Gastrocnemius medialis (tissue), 4 donors: ENCODE measurements around the gene SIAH2.

ENCODE experiments used
- CTCF ChIP-seq, 5 experiments: fragments of 450-650 bp in 3 of 5; fragments of 200-600 bp in 2 of 5; sonication (generic) in 2 of 5; IDR thresholded peaks in 4 of 5; conservative IDR thresholded peaks in 1 of 5; 1 replicate in 4 of 5; 2 replicates in 1 of 5; pipeline ENCODE4 v1.5.1; 2016 to 2019; ENCODE audit warnings: antibody characterized with exemption in 5 of 5, mild to moderate bottlenecking in 3 of 5, moderate library complexity in 3 of 5
- POLR2A ChIP-seq, 2 donors: fragments of 450-650 bp; IDR thresholded peaks; one replicate each; pipeline ENCODE4 v1.6.1; 2017; ENCODE audit warnings: antibody characterized with exemption in 2 of 2, mild to moderate bottlenecking in 2 of 2, moderate library complexity in 2 of 2

- TF ChIP-seq CTCF (IDR thresholded peaks at IDR 0.05 in 4 of 5, conservative IDR thresholded peaks at IDR 0.05 in 1 of 5) (no peak), POLR2A (IDR thresholded peaks at IDR 0.05) (no peak)
Observed at GRCh38 chr3:150810641-150811040, 47.7 kb upstream of the SIAH2 start.
